ENCODE results near the gene ZNF469. TPM values are rescaled to one million over a fixed set of nuclear protein-coding genes. Genes with fewer than 3 reads are reported as not detected.

ZNF469 gene
- polyA plus RNA-seq, 1 donor from 2014 or later: not detected

DNA sequence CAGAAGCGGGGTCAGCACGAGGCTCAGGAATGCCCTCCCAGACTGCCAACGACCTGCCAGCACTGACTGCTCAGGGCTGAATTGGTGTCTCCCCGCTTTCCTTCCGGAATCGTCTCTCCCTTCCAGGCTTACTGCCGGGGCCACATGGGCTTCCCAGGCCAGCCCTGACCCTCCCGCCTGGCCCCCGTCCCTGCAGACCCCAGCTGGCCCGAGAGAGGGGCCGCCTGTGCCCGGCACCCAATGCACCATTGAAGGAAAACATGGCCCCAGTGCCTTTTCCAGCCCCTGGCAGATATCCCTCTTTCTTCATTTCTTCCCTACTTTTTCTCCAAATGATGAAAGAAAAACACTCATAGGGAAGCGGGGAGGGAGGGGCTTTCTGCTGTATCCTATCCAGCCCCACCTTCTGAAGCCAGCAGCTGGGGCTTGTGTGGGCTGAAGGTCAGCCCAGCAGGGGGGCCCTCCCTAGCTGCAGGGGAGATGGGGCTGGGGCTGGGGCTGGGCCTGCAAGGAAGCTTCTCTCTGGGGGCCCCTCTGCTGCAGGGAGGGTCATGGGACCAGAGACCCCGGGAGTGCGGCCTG is 25.9 kb downstream of the ZNF469 start:
- no peaks in the 10 kb centered on the region for H4K20me1 ChIP-seq (ENCODE audit: insufficient read depth)
- H3K27ac ChIP-seq (ENCODE audit: low read length): no peak overlapping the region
- no peaks in the 10 kb centered on the region for H3K9me3 ChIP-seq (ENCODE audit: low read length)
- no peaks in the 10 kb centered on the region for H3K27me3 ChIP-seq (ENCODE audit: insufficient read depth, low read depth, low read length)
- no peaks in the 10 kb centered on the region for H3K79me2 ChIP-seq (replicated peaks; ENCODE audit: insufficient read depth, low read length)
- H3K36me3 ChIP-seq (ENCODE audit: insufficient read depth, low read length): no peaks in the 10 kb centered on the region
- no peak overlapping the region for H3K4me3 ChIP-seq (ENCODE audit: low read length)
- H2AFZ ChIP-seq (ENCODE audit: low read depth, low read length): no peak overlapping the region
- no peak overlapping the region for H3K4me2 ChIP-seq (ENCODE audit: low read length)
- no peaks in the 10 kb centered on the region for H3K9me2 ChIP-seq (ENCODE audit: insufficient read depth, low read length)
- no peak overlapping the region for H3K9ac ChIP-seq (ENCODE audit: low read length)
- TF ChIP-seq EZH2 (IDR thresholded peaks at IDR 0.05; ENCODE audit: borderline replicate concordance, insufficient read depth, low read length, poor library complexity, severe bottlenecking) (no peak), POLR2AphosphoS5 (IDR thresholded peaks at IDR 0.05) (no peak), RAD21 (conservative IDR thresholded peaks at IDR 0.05) (no peak), TAF1 (IDR thresholded peaks at IDR 0.05; ENCODE audit: low read depth) (no peak), MXI1 (conservative IDR thresholded peaks at IDR 0.05; ENCODE audit: poor library complexity, severe bottlenecking) (no peak), REST (IDR thresholded peaks at IDR 0.05; ENCODE audit: borderline replicate concordance) (no peak), SMC3 (conservative IDR thresholded peaks at IDR 0.05; ENCODE audit: poor library complexity) (no peak), EP300 (conservative IDR thresholded peaks at IDR 0.05; ENCODE audit: poor library complexity, severe bottlenecking) (no peak)
- TF ChIP-seq, protein P1, sequence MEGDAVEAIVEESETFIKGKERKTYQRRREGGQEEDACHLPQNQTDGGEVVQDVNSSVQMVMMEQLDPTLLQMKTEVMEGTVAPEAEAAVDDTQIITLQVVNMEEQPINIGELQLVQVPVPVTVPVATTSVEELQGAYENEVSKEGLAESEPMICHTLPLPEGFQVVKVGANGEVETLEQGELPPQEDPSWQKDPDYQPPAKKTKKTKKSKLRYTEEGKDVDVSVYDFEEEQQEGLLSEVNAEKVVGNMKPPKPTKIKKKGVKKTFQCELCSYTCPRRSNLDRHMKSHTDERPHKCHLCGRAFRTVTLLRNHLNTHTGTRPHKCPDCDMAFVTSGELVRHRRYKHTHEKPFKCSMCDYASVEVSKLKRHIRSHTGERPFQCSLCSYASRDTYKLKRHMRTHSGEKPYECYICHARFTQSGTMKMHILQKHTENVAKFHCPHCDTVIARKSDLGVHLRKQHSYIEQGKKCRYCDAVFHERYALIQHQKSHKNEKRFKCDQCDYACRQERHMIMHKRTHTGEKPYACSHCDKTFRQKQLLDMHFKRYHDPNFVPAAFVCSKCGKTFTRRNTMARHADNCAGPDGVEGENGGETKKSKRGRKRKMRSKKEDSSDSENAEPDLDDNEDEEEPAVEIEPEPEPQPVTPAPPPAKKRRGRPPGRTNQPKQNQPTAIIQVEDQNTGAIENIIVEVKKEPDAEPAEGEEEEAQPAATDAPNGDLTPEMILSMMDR (IDR thresholded peaks at IDR 0.05; ENCODE audit: poor library complexity, severe bottlenecking): no peak
- H3F3A ChIP-seq (ENCODE audit: insufficient read depth, low read length, poor library complexity, severe bottlenecking): no peaks in the 10 kb centered on the region

DNA sequence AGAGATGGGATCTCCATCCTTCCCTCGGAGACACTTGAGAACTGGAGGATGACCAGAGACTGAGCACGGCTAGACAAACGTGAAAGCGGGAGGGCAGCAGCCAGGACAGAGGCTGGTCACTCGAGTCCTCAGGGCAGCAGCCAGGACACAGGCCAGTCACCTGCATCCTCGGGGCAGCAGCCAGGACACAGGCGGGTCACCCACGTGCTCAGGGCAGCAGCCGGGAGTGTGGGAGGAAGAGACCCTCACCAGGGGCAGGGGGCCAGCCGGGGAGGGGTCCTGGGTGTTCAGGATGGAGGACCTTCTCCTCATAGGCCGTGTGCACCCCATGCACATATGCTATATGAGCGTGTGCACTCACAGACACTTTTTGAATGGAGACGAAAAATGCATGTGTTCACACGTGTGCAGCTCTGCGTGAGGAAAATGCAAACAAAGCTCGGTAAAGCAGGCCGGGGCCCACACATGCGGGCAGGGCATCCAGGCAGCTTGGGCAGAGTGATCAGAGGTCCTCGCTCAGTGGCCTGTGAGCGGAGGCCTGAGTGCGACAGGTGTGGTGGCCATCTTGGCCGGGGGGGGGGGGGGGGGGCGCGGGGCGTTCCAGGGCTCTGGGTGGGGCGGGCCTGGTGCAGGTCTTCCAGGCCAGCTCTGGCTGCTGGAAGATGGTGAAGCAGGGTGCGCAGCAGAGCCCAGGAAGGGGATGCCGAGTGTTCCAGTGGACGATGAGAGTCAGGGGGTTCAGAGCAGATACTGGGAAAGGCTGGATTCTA is 26.7 kb downstream of the ZNF469 start:
- H3K4me2 ChIP-seq (ENCODE audit: low read length): no peak overlapping the region
- no peak overlapping the region for H2AFZ ChIP-seq (ENCODE audit: low read depth, low read length)
- H3K4me3 ChIP-seq (ENCODE audit: low read length): no peak overlapping the region
- H3K79me2 ChIP-seq (replicated peaks; ENCODE audit: insufficient read depth, low read length): no peaks in the 10 kb centered on the region
- TF ChIP-seq, protein P1 (IDR thresholded peaks at IDR 0.05; ENCODE audit: poor library complexity, severe bottlenecking): no peak
- no peak for TF ChIP-seq MXI1 (conservative IDR thresholded peaks at IDR 0.05; ENCODE audit: poor library complexity, severe bottlenecking)
- no peak for TF ChIP-seq RAD21 (conservative IDR thresholded peaks at IDR 0.05)
- TF ChIP-seq EZH2 (IDR thresholded peaks at IDR 0.05; ENCODE audit: borderline replicate concordance, insufficient read depth, low read length, poor library complexity, severe bottlenecking): no peak
- TF ChIP-seq EP300 (conservative IDR thresholded peaks at IDR 0.05; ENCODE audit: poor library complexity, severe bottlenecking): no peak
- no peak for TF ChIP-seq REST (IDR thresholded peaks at IDR 0.05; ENCODE audit: borderline replicate concordance)
- no peak for TF ChIP-seq SMC3 (conservative IDR thresholded peaks at IDR 0.05; ENCODE audit: poor library complexity)
- TF ChIP-seq POLR2AphosphoS5 (IDR thresholded peaks at IDR 0.05): no peak
- no peaks in the 10 kb centered on the region for H4K20me1 ChIP-seq (ENCODE audit: insufficient read depth)
- no peak overlapping the region for H3K9ac ChIP-seq (ENCODE audit: low read length)
- no peaks in the 10 kb centered on the region for H3F3A ChIP-seq (ENCODE audit: insufficient read depth, low read length, poor library complexity, severe bottlenecking)
- H3K9me3 ChIP-seq (ENCODE audit: low read length): no peaks in the 10 kb centered on the region
- H3K36me3 ChIP-seq (ENCODE audit: insufficient read depth, low read length): no peaks in the 10 kb centered on the region
- H3K9me2 ChIP-seq (ENCODE audit: insufficient read depth, low read length): no peaks in the 10 kb centered on the region
- no peak overlapping the region for H3K27ac ChIP-seq (ENCODE audit: low read length)
- no peaks in the 10 kb centered on the region for H3K27me3 ChIP-seq (ENCODE audit: insufficient read depth, low read depth, low read length)

All from neural cell (in vitro differentiated cells).